Amygdala (tissue), 56 donors: Measurements from ENCODE around the gene ADD2.

Source experiments
- DNase-seq, 56 donors: peaks; one replicate each; lab custom pipeline; 2025; lab: John Stamatoyannopoulos, UW

ADD2 gene

DNA sequence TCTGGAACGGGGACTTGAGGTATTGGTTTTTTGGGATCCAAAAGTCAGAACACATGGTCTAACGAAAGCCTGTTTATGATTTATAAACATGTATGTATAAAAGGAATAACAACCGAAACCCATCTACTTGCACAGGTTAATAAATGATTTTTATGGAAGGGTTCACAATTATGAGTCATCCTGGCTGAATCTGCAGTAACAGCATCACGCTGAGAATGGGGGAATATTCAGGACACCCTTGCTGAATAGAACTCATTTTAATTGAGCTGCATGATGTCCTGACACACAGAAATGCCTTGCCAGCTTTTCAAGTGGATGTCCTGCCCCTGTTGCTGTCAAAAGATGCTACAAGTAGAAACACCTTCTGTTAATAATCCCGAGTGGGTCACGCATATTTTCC lies 159.6 kb downstream of the ADD2 start:
- DNase-seq = no peak

GRCh38 chr2:70607121-70607561 lies 160.9 kb downstream of the ADD2 start:
- peak in 12 of 56 donors; percentile 3 to 67 (median 12) for DNase-seq
